HG03378 (cell line): ENCODE results near the gene GPR137C.
"Not testable (repeated sequence)": the region's sequence is repeated elsewhere in the genome, so short reads cannot be mapped to it uniquely, and the experiment has no call there.

Experiments used
- ATAC-seq: cut with Tn5 transposase; IDR thresholded peaks from one replicate; pipeline ENCODE4 v1.9.1; 2021; ENCODE audit warnings: mild to moderate bottlenecking, moderate library complexity; ENCODE audit not compliant: unreplicated experiment

The GPR137C gene

DNA sequence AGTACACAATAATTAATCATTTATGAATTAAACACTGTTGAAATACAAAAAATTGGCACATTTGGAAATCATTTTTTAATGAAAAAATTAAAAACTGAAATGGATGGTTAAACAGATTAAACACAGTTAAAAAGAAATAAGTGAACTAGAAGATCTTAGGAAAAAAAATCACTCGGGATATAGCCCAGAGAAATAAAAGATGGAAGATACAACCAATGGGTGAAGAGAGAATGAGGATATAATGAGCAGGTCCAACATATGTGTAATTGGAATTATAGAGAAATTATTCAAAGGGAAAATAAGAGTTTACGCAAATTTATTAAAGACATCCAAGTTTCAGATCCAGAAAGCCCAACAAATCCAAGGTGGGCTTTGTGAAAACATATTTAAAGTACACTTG, 6.1 kb downstream of the GPR137C start:
- ATAC-seq = no peak

DNA sequence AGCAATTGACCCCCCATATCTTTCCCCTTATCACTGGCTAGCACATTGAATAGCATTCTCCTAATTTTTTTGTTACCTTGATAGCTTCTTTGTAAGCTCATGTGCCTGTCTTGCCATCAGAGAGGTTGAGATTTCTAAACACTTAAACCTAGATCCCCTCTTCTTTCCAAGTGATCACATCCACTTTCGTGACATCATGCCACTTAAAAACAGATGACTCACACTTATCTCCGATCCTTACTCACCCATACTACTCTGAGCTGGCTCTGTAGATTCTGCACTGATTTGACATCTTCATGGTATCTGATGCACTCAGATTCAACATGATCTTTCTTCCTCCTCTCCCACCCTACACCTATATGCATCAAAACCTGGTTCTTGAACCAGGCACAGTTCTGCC, 10.5 kb downstream of the GPR137C start:
- ATAC-seq = no peak

DNA sequence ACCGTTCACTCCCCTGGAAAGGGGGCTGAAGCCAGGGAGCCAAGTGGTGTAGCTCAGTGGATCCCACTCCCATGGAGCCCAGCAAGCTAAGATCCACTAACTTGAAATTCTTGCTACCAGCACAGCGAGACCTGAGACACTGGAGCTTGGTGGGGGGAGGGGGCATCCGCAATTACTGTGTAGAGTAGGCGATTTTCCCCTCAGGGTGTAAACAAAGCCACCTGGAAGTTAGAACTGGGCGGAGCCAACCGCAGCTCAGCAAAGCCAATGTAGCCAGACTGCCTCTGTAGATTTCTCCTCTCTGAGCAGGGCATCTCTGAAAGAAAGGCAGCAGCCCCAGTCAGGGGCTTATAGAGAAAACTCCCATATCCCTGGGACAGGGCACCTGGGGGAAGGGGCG, 15.8 kb downstream of the GPR137C start:
- not testable (repeated sequence) for ATAC-seq

DNA sequence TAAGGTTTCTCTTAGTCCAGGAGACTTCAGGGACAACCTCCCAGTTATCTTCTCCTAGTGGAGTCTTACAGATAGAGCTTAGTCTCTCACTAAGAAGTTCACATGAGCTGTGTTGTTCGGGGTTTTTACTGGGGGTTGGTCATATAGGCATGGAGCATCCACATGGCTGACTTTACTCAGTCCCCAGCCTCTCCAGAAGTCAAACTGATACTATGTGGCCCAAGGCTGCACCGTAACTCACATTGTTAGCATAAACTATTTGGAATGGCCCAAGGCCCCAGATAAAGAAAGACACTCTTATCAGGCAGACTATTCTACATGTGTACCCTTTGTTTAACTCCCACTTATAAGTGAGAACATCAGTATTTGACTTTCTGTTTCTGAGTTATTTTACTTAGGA, 23.2 kb downstream of the GPR137C start:
- no peak for ATAC-seq

DNA sequence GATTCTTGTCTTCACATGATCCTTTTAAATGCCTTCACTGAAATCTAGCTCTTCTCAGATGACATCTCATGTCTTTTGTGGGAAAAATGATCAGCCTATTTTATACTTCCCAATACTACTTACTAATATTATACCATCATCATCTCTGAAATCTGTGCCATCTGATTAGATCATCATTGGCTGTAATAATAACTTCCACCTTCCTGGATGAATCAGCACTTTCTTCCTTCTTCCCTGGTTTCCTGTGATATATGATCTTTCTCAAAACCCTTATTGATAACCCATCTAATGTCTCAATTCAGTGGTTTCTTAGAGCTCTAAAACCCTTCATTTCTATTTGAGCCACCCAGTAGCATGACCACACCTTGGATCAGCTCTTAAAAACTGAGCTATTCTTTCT, 30.9 kb downstream of the GPR137C start:
- no peak for ATAC-seq

DNA sequence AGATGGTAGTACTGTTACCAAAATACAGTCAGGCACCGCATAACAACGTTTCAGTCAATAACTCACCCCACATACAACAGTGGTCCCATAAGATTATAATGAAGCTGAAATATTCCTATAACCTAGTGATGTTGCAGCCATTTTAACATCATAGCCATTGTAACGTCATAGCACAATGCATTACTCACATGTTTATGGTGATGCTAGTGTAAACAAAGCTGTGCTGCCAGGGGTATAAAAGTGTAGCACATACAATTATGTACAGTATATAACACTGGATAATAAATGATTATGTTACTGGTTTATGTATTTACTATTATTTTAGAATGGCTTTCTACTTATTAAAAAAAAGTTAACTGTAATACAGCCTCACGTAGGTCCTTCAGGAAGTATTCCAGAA, 37.0 kb downstream of the GPR137C start:
- ATAC-seq = no peak

DNA sequence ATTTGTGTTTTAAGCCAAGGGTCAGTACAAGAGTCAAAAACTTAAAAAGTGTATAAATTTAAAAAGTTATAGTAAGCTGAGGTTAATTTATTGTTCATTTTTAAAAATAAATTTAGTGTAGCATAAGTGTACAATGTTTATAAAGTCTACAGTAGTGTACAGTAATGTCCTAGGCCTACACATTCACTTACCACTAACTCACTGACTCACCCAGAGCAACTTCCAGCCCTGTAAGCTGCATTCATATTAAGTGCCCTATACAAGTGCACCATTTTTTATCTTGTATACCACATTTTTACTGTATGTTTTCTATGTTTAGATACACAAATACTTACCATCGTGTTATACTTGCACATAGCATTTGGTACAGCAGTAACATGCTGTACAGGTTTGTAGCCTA, 37.7 kb downstream of the GPR137C start:
- ATAC-seq = no peak

DNA sequence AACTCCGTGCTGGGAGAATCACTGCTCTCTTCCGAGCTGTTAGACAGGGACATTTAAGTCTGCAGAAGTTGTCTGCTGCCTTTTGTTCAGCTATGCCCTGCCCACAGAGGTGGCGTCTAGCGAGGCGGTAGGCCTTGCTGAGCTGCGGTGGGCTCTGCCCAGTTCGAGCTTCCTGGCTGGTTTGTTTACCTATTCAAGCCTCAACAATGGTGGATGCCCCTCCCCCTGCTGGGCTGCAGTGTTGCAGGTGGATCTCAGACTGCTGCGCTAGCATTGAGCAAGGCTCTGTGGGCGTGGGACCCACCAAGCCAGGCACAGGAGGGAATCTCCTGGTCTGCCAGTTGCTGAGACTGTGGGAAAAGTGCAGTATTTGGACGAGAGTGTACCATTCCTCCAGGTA, 43.7 kb downstream of the GPR137C start:
- ATAC-seq = no peak

DNA sequence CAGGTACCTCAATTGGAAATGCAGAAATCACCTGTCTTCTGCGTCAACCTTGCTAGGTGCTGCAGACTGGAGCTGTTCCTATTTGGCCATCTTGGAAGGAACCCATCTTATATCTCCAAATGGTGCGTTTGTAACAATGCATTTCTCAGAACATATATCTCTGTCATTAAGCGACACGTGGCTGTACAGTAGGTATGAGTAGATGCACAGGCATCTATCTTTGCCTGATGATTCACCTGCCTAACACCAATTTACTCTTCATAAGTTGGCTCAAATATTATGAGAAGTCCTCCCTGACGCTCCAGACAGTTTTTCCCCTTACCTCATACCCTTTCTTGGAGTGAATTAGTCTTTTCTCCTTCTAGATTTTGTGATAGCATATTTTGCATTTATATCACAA, 44.2 kb downstream of the GPR137C start:
- no peak for ATAC-seq

DNA sequence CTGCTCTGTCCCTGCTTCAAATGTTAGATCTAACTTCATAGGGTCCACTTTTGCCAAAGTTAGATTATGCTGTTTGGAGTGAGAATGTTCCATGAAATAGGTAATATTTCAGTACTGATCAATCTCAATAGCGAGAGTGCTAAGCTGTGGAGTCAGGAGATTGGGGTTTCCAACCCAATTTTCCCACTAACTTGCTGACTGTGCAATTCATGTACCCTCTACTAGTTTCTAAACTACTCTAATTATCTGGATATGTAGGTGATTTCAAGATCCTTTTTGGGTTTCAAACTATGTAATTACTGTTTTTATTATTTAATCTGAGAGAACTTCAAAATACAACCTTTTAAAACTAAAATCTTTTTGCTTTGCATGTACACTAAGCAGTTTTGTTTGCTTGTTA, 45.9 kb downstream of the GPR137C start:
- ATAC-seq = no peak

DNA sequence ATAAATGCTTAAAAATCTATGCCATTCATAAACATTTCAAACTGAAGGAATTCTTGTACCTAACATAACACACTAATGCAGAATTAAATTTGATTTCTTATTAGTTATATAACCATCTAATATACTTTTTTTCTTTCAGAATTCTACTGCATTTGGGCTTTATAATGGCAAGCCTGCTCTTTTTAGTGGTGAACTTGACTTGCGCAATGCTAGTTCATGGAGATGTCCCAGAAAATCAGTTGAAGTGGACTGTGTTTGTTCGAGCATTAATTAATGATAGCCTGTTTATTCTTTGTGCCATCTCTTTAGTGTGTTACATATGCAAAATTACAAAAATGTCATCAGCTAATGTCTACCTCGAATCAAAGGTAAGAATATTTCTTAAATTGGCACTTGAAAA, 47.3 kb downstream of the GPR137C start:
- ATAC-seq = no peak

DNA sequence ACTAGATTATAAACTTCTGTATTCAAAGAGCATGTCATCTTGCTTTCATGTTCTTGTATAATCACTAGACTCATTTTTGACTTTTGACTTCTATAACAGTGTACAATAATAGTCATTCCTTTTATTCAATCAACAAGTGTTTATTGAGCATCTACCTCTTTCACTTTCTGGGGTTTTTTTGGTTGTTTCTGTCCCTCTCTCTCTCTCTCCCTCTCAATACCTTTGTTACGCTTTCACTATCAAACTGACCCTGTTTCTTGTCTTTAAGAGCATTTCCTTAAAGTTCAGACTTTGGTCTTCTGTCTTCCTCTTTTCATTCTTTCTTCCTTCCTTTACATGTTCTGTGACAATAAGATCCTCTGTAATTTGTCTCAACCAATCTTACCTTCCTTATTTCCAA, 49.5 kb downstream of the GPR137C start:
- ATAC-seq = no peak

DNA sequence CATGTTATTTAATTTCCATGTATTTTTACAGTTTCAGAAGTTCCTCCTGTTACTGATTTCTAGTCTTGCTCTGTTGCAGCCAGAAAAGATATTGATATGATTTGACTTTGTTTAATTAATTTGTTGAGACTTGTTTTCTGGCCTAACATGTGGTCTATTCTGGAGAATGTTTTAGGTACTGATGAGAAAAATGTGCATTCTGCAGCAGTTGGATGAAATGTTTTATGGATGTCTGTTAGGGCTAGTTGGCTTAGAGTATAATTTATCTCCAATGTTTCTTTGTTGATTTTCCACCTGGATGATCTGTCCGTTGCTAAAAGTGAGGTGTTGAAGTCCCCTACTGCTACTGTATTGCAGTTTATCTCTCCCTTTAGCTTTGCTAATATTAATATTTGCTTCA, 54.4 kb downstream of the GPR137C start:
- ATAC-seq = no peak

DNA sequence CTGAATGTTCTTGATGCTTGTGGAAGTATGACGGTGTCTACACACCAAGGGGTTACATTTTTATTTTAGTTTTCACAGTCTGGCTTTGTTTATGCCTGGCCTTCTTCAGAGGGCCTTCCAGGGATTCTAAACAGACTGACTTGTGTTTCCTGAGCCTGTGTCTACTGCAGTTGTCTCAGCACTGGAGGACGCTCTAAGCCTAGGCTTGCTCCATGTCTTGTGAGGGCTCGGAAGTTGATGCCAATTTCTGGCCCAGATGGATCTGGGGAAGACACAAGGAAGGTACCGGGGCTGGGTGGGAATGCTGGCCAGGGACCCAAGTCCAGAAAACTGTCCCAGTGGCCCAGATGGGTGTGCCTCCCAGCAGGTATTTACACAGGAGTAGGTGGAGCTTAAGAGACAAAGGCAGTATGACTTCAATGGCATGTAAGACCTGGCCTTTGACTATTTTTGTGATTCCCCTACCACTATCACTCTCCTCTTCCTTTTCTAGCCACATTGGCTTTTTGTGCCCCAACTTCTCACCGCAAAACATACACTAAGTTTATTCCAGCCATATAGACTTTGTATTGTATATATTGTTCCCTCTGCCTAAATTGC, 56.9 kb downstream of the GPR137C start:
- ATAC-seq = no peak

DNA sequence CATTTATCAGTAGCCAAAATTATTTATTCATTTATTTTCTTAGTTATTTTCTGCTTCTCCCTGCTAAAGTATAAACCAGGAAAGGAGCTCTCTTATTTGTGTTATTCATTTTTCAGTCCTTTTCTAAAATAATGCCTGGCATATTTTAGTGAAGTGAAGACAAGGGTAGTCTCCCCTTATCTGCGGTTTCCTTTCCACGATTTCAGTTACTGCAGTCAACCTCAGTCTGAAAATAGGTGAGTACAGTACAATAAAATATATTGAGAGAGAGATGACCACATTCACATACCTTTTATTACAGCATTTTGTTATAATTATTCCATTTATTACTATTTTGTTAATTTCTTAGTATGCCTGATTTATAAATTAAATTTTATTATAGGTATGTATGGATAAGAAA, 57.6 kb downstream of the GPR137C start:
- no peak for ATAC-seq

DNA sequence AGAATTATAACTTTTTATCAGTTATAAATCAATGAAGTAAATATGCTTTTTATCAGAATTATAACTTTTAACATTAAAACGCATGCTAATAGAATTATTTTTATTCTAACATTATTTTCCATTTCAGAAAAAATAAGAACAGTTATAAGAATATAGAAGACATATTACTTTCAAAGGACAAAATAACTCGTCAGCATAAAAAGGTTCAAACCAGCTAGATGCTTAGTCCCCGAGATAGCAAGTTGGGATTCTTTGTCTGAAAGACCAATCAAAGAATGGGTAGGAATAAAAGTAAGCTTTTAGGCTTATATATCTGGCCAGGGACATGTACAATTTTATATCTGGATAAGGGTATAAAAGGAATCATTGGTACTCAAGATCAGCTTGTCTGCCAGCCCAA, 66.0 kb downstream of the GPR137C start:
- no peak for ATAC-seq

DNA sequence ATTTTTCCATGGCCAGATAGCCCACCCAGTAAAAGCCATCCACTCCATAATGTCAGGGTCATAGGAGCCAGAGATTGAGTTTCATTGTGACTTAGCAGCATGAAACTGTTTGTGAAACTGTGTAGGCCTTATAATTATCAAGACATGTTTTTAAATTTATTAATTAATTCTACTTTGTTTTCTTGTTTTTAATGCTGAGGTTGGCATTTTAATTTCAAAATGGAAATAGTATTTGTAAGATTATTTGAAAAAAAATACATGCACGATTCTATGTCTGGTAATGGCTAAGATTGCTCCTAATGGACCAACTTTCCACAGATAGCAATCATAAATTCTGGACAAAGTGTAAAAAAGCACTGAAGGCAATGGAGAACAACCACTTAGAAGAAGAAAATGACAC, 67.1 kb downstream of the GPR137C start:
- ATAC-seq = no peak

DNA sequence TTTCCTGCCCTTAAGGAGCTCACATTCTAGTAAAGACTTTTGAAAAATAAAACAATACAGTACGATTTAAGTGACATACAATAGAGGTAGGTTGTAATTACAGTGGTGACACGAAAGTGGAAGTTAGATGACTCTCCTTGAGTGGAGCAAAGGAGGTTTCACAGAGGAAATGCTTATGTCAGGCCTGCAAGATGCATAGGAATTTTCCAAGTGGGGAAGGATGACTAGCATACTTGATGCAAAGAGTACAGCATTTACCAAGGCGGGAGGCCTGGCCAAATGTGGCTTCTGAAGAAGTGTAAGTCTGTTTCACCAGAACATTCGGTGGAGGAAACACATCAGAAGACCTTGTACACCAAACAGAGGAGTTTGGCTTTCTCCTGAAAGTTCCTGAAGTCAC, 87.5 kb downstream of the GPR137C start:
- no peak for ATAC-seq

DNA sequence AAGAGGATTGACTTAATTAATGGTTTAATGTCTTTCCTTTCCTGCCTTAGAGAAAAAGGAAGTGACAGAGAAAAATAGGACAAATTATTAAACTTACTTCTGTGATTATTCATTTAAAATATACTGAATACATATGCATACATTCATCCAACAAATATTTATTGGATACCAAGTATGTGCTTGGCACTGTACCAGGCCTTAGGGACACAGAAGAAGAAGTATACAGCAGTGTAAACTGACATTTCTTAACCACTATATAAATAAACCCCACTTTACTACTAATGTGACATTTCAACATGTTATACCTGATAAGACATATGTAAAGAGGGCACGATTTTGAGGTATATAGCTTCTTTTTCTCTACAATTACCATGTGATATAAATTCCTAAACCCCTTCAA, 89.1 kb downstream of the GPR137C start:
- no peak for ATAC-seq

DNA sequence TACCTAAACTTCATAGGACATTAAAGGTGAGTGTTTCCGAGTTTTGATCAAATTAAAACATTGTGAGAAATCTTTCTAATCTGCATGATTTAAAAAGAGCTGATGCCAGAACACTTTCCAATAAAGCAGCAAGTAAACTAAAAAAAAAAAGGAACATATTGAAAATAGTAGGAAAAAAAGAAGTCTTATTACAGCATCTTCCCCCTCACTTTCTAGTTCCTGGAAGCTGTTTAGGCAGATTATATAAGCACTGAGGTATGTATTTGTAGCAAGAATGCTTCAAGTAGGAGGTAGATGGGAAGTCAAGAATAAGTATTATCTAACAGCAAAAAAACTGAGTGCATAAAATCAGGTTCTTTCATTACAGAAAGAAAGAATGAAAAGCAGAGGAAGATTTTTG, 96.9 kb downstream of the GPR137C start:
- no peak for ATAC-seq

DNA sequence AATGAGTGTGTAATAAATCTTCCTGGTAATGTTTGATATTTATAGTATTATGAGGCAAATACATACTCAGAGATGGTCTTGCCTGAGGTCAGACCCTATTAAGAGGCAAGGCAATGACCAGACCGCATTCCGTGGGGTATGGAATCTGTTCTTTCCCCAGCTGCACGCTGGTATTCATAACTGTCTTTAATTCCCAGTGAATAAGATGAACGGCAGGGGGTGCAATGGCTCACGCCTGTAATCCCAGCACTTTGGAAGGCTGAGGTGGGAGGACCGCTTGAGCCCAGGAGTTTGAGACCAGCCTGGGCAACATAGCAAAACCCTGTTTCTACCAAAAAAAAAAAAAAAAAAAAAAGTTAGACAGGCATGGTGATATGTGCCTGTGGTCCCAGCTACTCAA, 98.1 kb downstream of the GPR137C start:
- ATAC-seq = no peak

DNA sequence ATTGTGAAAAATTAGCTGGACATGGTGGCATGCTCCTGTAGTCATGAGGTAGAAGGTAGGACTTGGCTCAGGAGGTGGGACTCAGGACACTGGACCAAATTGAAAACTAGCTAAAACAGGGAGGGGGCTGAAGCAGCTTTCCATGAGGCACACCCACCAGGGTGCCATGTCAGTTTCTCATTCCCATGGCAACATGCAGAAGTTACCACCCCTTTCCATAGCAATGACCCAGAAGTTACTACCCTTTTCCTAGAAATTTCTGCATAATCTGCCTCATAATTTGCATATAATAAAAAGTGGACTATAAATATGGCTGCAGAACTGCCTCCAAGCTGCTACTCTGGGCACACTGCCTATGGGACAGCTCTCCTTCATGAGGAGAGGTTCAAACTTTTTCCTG, 104.3 kb downstream of the GPR137C start:
- no peak for ATAC-seq

DNA sequence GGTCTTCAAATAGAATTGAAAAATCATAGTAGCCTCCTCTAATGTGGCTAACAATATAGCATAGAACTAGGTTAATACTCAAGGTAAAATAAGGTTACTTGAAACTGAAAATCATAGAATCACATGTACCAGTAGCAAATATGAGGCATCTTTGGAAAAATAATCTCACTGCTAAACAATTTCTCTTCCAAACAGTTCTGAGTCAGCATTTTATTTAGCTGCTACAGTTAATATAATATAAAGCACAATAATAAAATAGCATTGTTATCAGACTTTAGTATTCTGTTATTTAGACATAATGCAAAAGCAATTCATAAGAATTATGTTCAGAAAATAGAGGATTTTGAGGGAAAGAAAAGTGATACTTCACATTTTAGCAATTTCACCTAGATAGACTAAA, 107.7 kb downstream of the GPR137C start:
- no peak for ATAC-seq

DNA sequence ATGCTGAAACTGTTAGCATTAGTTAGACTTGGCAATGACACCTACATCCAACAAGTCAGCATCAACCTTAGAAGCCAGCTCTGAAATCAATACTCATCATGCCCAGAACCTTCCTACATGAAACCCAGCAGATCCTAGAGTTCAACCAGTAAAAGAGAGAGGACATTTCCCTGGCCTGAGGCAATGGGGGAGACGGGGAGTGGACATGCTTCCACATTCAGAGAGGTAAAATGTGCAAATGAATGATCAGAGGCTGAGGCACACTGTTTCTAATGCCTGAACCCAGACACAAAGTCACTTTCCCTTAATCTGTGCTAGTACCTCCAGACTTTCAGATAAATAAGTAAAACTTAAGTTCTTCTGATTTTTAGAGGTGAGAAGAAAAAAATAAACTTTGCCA, 108.2 kb downstream of the GPR137C start:
- no peak for ATAC-seq
